HG02885 (cell line): ENCODE measurements around the gene ALDH16A1.
"Not testable (repeated sequence)": the region's sequence is repeated elsewhere in the genome, so short reads cannot be mapped to it uniquely, and the experiment has no call there.

Experiments
- ATAC-seq: cut with Tn5 transposase; IDR thresholded peaks from one replicate; pipeline ENCODE4 v1.9.1; 2021; ENCODE audit warnings: mild to moderate bottlenecking; ENCODE audit not compliant: unreplicated experiment, poor library complexity

The ALDH16A1 gene

DNA sequence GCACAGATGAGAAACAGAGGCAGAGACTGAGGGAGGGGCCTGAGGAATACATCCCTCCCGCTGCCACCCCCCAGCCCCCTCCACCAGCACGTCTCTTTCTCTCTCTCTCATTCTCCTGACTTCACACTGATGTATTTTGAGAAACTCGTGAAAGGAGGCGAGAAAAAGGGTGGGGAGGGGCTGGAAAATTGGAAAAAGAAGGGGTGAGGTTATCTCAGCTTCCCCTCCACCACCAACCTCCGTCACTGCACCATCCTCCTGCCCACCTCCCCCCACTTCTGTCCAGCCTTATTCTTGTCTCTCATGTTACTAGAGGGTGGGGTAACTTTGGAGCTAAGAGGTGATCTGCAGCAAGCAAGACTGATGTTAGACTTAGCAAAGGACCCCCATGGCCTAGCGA, 13.2 kb upstream of the ALDH16A1 start:
- ATAC-seq, result no peak

DNA sequence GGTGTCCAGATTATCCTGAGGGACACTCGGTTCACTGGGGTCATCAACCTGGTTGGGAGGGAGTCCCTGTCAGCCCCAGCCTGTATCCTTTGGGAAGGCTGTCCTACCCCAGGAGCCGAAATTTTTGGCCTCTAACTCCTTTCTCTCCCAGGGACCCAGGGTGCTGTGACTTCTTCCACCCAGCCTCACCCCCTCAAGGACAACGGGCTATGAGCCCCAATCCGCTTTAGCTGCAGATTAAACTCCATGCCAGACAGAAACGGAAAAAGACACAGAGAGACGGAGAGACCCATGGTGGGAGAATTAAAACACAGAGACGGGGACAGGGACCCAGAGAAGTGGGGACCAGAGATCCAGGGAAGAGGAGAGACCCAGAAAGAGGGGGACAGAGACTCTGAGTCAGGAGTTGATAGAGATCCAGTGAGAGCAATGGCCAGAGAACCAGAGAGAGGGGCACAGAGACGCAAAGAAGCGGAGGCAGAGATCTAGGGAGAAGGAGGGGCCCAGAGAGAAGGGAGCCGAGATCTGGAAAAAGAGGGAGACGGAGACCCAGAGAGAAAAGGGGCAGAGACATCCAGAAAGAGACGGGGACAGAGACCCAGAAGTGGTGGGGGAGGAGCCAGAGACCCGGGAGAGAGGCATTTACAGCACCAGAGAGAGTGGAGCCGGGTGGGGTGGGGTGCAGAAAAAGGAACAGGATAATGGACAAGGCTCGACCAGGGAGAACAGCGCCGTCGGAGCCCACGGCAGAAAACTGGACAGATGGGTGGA, 12.4 kb upstream of the ALDH16A1 start:
- ATAC-seq, result no peak

DNA sequence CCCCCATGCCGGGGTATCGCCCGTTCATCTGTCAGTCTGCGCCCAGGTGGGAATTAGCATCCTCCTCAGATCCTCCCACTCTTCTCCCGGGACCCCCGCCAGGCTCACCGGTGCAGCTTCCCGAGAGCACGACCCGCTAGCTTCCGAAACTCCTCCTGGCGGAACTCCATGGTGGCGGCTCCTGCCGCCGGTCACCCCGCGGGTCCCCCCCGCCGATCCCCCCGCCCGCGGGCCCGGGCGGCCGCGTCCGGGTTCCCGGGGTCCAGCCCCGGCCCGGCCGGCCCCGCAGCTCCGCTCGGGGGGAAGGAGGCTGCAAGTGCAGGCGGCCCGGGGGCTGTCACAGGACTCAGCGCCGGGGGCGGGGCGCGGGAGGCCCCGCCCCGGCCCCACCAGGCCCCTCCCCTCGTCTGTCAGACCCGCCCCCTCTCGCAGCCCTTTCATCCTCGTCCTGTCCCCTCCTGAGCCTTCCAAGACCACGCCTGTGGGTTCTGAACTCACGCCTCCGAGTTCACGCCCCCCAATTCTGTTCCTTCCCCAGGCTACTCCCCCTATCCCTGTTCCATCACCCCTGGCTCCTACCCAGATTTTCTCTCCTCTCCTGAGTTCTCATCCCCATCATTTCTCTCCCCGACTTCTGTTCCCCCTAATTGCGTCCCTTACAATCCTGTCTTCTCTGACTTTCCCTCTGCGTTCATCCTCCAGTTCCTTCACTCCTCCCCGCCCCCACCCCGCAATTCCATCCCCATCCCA, 11.6 kb upstream of the ALDH16A1 start, which contains the start of gene SLC17A7:
SLC17A7 (minus strand) TSS at position 318 of the 750 bp plus-strand sequence; CDS start at position 170, 148 bp downstream.
- no peak for ATAC-seq

DNA sequence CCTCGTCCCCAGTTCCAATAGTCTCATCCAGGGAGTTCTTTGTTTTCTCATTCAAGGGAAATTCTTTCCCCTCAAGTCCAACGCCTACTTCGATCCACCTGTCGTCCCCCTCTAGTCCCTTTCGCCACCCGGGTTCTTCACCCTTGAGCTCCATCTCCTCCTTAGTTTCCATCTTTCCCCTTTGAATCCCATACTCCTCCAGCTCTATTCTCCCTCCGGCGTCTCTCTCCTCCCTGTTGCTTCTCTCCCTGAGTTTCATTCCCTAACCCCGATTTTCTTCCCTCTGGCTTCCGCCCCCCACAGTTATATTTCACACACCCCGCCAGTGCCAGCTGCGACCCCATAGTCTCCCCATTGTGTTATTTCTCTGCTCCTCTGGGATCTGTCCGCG, 11.1 kb upstream of the ALDH16A1 start:
- no peak for ATAC-seq

DNA sequence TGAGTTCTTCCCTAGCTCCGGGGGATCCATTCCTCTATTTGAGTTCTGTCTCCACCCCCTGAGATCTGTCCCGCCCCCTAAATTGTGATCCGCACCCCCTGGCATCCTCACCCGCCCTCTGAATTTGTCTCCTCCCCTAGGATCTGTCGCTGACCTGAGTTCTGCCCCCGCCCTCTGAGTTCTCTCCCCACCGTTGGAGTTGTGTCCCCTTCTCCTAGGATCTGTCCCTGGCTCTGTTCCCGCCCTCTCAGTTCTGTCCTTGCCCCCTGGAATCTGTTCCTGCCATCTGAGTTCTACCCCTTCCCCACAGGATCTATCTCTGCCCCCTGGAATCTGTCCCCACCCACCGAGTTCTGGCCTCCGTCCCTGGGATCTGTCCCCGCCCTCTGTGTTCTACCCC, 10.7 kb upstream of the ALDH16A1 start:
- no peak for ATAC-seq

DNA sequence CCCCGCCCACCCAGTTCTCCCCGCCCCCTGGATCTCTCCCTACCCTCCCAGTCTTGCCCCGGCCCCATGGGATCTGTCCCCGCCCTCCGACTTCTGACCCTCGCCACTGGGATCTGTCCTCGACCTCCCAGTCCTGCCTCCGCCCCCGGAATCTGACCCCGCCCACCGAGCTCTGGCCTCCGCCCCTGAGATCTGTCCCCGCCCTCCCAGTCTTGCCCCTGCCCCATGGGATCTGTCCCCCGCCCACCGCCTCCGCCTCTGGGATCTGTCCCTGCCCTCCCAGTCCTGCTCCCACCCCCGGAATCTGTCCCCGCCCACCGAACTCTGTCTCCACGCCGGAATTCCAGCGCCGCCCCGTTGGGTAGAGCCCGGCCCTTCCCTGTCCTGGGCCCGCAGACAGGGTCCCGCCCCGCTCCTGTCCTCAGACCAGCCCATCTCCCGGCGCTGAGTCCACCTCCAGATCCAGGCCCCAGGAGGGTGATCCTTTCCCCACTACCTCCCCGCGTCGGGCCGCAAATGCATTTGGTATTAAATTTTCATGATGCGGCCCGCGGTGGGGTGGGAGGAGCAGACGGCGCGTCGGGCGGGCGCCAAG, 10.2 kb upstream of the ALDH16A1 start:
- peak; percentile 25 for ATAC-seq

DNA sequence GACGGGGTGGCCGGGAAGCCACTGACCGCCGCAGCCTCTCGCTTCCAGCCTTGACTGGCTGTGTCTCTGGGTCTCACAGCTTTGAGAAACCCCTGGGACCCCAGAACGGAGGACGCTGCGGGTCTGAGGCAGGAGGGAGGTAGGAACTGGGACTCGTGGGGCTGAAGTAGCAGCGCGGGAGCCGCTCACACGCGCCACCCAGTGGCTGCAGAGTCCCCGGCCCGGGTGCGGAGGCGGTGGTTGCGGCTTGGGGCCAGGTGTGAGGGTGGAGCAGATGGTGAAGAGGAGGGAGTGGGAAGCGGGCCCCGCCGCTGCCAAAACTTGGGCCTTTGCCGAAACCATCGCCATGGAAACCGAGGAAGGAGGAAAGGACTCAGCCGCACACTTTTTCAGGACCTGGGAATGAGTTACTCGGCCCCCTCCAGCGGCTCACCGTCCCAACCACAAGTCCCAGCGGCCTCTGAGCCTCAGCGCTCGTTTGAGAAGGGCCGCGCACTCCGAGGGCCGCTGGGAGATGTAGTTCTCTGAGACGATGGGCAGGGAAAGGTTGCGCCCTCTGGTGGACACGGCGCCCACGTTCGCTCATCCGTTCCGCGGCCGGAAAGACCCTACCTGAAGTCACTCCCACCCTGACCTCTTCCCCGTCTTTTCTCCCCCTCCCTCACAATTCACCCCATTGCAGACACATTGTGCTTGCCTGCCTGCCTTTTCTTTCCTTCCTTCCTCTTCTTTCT, 9.5 kb upstream of the ALDH16A1 start:
- peak; percentile 84 for ATAC-seq

DNA sequence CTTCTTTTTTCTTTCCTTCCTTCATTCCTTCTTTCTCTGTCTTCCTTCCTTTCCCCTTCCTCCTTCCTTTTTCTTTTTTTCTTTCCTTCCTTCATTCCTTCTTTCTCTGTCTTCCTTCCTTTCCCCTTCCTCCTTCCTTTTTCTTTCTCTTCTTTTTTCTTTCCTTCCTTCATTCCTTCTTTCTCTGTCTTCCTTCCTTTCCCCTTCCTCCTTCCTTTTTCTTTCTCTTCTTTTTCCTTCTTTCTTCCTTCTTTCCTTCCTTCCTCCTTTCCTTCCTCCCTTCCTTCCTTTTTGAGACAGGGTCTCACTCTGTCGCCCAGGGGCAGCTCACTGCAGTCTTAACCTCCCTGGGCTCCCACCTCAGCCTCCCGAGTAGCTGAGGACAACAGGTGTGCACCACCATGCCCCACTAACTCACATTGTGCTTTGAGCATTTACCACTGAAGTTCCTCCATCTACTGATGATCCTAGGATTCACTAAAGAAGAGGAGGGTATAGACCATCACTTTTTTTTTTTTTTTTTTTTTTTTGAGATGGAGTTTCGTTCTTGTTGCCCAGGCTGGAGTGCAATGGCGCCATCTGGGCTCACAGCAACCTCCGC, 8.8 kb upstream of the ALDH16A1 start:
- ATAC-seq, result not testable (repeated sequence)

DNA sequence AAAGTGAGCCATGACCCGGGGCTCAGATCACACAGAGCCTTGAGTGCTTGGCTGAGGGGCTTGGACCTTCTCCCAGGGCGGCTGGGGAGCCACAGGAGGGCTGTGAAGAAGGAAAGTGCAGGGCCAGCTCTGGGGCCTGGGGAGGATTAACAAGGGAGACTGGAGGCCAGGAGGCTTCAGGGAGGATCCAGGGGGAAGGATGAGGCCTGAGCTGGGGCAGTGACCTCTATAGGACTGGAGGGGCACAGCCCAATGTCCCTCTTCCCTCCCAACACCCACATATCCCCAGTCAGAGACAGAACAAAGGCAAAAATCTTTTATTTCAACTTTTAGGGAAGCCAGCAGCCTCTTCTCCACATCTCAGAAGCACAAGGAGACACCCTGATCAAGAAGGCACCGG, 7.0 kb upstream of the ALDH16A1 start:
- no peak for ATAC-seq

DNA sequence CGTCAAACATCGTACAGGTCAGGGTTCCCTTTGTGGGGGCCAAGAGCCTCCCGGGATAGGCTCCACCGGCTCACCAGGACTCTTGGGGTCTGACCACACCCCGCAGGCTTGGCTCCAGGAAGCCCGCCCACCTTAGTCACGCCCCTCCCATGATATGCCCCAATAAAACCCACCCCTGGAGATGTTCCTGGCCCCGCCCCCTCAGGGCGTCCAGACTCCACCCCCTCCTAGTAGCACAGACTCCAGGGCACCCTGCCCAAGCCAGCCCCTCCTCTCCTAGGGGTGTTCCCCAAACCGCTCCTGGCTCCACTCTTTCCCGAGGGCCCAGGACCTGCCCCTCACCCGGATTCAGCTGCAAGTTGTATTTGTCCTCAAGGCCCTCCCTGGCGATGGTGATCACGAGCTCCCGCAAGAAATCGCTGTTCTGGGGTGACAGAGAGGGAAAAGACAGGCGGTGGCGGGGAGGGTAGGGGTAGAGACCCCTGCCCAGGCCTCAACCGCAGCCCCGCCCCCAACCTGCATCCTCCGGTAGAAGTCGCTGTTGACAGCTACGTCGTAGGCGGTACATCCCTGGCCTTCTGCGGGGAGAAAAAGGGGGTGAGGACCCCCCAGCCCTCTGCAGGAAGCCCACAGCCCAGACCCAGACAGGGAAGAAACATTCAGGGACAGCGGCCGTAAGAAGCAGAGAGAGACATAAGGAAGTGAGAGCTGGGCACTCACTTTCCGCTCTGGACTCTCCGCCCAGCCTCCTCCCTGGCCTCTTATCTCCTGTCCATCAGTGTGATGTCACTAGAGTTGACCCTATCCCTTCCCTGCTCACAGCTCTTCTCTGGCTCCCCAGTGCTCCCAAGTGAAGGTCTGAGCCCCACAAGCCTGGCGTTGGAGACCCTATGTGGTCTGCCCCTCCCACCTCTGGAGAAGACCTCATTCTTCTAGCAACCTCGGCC, 5.3 kb upstream of the ALDH16A1 start:
- no peak for ATAC-seq

DNA sequence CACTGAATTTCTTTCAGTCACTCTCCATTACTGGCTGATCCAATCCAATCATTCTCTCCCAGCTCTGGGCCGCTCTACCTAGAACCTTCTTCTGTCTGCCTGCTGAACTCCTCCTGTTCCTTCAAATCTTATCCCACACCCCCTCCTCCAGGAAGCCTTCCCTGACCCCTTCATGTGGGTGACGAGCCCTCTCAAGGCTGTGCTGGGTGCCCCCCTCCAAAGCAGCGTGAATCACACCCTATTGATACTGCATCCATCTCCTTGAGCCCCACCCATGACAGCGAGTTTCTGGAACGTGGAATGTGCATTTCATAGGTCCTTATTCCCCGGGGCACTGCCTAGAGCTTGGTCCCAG, 4.6 kb upstream of the ALDH16A1 start:
- ATAC-seq, result no peak

DNA sequence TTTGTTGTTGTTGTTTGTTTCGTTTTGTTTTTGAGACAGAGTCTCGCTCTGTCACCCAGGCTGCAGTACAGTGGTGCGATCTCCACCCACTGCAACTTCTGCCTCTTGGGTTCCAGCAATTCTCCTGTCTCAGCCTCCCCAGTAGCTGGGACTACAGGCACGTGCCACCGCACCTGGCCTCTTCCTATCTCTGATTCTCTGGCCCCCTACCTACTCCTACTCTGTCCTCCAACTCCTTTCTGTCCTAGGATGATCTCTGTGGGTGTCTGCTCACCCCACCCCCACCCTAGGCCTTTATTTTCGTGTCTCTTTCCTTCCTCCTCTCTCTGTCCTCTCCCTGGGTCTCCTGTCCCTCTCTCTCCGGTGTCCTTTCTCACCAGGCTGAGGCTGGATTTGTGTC, 2.6 kb upstream of the ALDH16A1 start:
- ATAC-seq, result no peak

DNA sequence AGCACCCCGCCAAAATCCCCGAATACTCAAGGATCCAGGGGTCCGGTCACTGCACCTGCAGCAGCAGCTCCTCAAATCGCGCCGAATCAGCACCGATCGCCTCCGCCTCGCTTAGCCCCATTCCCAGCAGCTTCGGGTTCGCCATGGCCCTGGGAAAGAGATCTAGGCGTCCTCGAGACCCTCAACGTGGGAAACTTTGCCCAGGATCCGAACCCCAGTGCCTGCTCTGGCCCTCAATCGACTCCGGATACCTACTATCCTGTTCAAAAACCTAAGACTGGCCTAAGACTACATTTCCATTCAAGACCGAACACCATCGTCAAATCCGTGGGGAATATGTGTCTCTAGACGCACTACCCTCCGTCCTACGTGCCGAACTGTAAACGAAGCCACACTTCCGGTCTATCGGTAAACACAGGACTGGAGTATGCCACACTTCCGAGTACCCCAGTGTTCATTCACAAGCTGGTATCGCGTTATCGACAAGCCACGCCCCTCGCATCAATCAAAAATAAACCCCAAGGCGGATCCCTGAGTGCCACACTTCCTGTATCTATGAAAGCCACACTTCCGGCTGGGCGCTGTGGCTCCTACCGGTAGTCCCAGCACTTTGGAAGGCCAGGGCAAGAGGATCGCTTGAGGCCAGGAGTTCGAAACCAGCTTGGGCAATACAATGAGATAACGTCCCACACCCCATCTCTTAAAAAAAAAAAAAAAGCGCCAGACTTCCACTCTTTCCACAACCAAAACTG, 1.4 kb upstream of the ALDH16A1 start, which contains the start of gene PIH1D1:
PIH1D1 (minus strand) TSS at position 385 of the 752 bp plus-strand sequence; CDS start at position 145, 240 bp downstream.
- ATAC-seq, result peak; percentile 61

DNA sequence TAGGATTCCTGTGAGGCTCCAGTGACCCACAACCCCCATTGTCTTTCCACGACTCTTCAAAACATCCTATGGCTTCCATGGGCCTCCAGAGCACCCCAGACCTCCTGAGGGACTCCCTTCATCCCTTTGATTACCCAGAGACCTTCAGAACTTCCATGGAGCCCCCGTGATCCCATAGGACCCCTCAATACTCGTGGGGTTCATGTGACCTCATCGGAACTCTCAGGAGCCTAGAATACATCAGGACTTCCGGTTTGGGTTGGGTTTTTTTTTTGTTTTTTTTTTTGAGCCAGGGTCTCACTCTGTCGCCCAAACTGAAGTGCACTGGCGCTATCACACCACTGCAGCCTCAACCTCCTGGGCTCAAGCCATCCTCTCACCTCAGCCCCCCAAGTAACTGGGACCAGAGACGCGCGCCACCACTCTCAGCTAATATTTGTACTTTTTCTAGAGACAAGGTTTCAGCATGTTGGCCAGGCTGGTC, 774 bp downstream of the ALDH16A1 start:
- ATAC-seq, result no peak

DNA sequence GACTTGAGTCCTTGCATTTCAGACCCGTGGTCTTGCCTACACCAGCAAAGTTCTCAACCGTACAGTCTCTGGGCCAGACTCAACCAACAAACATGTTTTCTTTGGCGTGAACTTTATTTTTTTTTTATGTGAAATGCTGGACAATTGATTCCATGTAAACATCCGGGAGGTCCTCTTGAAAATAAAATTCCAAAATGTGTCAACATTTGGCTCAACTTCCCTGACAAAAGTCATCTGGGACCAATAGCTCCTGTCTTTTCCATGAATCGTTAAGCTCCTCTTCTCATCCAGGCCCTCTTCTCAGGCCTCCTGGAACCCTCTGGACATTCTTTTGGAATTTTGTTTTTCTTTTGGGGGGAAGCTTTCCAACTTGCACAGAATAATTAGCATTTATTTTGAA, 2.7 kb downstream of the ALDH16A1 start:
- ATAC-seq, result no peak

DNA sequence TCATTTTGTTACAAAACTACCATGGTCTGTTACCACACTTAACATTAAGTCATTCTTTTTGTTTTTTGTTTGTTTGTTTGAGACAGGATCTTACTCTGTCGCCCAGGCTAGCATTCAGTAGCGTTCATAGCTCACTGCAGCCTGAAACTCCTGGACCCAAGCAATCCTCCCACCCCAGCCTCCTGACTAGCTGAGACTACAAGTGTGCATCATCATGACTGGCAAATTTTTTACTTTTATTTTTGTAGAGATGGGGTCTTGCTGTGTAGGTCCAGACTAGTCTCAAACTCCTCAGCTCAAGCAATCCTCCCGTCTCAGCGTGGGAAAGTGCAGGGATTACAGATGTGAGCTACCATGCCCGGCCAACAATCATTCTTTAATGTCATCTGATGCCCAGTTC, 3.3 kb downstream of the ALDH16A1 start:
- no peak for ATAC-seq

DNA sequence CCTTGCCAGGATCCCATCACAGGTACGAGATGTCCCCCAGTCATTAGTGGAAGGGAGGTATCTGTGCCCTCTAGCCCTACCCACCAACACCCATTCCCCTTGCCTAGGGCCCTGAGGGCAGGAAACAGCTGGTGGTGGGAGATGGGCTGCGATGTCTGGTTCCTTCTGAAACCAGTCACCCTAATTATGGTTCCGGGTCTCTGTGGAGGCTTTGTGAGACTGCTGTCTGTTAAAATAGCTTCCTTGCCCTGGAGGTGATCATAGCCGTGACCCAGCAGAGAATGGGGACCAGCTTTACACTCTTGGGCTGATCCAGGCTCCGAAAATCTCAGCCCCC, 5.5 kb downstream of the ALDH16A1 start:
- ATAC-seq, result no peak

DNA sequence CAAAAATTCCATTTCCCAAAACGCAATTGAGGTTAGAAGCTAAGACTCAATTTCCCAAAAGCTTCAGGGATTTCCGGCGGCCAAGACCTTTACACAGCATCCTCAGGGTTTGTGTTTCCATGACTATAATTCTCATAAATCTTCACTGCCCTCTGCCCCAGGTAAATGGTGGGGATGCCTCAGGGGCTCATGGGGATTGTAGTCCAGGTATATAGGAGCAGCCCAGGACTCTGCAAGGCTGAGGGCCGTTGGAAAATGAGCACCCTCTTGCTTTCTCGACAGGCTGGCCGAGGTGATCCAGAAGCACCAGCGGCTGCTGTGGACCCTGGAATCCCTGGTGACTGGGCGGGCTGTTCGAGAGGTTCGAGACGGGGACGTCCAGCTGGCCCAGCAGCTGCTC, 6.4 kb downstream of the ALDH16A1 start:
- no peak for ATAC-seq
